ENCODE data around the gene ARFGEF2. TPM values are rescaled to one million over a fixed set of nuclear protein-coding genes. Genes with fewer than 3 reads are reported as not detected.

The ARFGEF2 gene
- total RNA-seq, 1 donor from 2014 or later: 23.8 TPM

GRCh38 chr20:48898896-48899530, 22.5 kb upstream of the ARFGEF2 start:
- no peak for DNase-seq (ENCODE audit: low spot score)

GRCh38 chr20:48899881-48900280, 21.6 kb upstream of the ARFGEF2 start:
- DNase-seq (ENCODE audit: low spot score): no peak

GRCh38 chr20:48901326-48901725, 20.2 kb upstream of the ARFGEF2 start:
- no peak for DNase-seq (ENCODE audit: low spot score)

GRCh38 chr20:48903705-48904104, 17.8 kb upstream of the ARFGEF2 start:
- DNase-seq (ENCODE audit: low spot score): no peak

DNA sequence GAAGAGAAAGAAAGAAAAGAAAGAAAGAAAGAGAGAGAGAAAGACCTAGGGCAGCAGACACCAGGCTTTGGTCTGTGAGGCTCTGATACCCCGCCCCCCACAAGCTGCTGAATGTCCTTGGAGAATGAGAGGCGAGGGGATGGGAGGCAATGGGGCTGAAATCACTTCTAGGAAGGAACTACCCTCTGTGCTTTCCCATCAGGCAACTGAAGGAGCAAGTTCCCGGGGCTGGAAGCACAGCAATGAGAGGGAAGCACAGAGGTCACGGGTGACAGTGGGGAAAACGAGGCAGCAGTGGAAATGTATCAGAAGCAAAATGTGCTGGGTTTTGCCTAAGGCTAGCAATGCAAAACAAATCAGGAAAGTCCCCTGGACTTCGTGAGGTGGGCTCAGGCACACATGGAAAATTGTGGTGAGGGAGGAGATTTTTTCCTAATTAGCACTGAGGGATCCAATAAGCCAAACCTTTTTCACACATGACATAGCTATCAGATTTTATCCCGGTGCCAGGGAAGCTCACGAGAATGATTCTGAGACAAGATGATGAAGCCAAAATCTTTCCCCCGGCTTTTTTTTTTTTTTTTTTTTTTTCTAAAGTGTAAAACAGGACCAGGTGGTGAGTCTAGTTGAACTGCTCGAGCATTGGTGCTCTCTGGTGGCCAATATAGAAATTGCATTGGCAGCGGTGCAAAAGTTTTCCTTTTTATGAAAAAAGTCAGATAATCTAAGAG, 16.8 kb upstream of the ARFGEF2 start:
- DNase-seq (ENCODE audit: low spot score): peak; percentile 66

- DNase-seq (ENCODE audit: low spot score): no peak
Observed at GRCh38 chr20:48905297-48905647, 16.2 kb upstream of the ARFGEF2 start.

DNA sequence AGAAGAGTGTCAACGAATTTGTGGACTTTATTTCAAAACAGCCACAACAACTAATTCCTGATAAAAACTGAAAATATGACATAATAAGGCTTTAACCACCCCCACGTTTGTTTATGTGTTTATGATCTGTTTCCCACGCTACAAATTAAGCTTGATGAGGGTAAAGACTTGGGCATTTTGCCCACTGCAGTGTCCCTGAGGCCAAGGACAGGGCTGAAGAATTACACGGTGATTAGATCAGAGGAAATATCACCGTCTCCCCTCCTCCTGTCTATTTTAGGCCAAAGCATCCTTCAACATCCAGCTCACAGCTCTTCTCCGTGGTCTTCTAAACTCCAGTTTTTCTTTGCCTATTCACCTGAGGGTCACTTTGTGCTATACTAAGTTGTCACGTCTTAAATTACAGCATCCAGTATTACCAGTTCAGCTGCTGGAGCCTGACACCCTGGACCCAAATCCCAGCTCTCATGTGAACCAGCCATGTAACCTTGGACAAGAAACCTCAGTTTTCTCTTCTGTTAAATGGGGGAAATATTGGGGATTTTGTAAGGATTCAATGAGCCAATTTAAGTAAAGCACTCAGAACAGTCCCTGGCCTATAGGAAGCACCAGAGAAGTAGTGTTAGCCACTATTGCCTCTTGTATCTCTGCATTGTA, 15.2 kb upstream of the ARFGEF2 start:
- DNase-seq (ENCODE audit: low spot score): no peak

GRCh38 chr20:48908656-48909319, 12.7 kb upstream of the ARFGEF2 start:
- DNase-seq (ENCODE audit: low spot score): no peak

GRCh38 chr20:48909910-48910309, 11.6 kb upstream of the ARFGEF2 start:
- no peak for DNase-seq (ENCODE audit: low spot score)

DNA sequence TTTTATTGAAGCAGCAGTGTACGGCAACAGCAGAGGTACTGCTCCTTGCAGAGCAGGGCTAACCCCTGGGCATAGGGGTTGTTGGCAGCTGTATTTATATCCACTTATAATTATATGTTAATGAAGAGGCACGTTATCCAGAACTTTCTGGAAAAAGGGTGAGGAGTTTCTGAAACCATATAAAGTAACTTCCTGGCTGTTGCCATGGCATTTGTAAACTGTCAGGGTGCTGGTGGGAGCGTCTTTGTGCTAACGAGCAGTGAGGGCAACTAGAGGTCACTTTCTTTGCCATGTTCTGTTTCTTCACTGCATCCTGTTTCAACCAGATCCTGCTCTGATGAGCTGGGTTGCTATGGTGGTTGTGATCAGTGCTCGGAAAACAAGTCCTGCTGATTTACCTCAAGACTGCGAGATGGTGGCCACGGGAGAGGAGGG, 11.1 kb upstream of the ARFGEF2 start:
- DNase-seq (ENCODE audit: low spot score): no peak

GRCh38 chr20:48912065-48912464, 9.4 kb upstream of the ARFGEF2 start:
- DNase-seq (ENCODE audit: low spot score): no peak

DNA sequence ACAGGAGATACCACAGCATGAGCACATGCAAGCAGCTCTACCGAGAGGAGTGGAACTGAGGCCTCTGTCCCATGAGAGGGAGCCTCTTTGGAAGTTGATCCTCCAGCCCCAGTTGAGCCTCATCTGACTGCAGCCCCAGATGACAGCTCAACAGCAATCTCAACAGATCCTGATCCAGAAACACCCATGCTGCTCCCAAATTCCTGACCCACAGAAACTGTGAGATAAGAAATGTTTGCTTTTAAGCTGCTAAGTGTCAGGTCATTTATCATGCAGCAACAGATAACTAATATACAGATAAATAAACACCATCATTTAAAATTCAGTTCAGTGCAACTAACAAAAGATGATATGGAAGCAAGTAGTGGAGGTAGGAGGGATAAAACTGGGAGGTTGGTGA, 4.8 kb upstream of the ARFGEF2 start:
- no peak for DNase-seq (ENCODE audit: low spot score)

GRCh38 chr20:48919336-48919881, 2.1 kb upstream of the ARFGEF2 start:
- no peak for DNase-seq (ENCODE audit: low spot score)

GRCh38 chr20:48919882-48920526, 1.5 kb upstream of the ARFGEF2 start:
- no peak for DNase-seq (ENCODE audit: low spot score)

DNA sequence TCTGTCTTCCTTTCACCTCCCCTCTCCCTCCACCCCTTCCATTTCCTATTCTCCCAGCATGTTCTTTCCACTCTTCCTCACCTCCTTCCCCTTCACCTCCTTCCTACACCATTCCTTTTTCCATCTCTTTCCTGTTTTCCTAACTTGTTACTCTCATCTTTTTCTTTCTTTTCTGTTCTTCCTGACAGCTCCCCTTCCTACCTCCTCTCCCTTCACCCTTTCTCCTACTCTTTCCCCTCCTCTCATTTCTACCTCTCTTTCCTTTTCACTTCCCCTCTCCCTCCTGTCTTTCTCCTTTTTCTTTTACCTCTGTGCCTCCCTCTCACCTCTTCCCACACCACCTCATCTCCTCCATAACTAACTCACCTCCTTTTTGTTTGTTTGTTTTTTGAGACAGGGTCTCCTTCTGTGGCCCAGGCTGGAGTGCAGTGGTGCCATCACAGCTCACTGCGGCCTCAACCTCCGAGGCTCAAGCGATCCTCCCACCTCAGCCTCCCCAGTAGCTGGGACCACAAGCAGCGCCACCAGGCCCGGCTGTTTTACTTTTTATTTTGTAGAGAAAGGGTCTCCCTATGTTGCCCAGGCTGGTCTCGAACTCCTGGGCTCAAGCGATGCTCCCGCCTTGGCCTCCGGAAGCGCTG, 864 bp upstream of the ARFGEF2 start:
- no peak for DNase-seq (ENCODE audit: low spot score)

DNA sequence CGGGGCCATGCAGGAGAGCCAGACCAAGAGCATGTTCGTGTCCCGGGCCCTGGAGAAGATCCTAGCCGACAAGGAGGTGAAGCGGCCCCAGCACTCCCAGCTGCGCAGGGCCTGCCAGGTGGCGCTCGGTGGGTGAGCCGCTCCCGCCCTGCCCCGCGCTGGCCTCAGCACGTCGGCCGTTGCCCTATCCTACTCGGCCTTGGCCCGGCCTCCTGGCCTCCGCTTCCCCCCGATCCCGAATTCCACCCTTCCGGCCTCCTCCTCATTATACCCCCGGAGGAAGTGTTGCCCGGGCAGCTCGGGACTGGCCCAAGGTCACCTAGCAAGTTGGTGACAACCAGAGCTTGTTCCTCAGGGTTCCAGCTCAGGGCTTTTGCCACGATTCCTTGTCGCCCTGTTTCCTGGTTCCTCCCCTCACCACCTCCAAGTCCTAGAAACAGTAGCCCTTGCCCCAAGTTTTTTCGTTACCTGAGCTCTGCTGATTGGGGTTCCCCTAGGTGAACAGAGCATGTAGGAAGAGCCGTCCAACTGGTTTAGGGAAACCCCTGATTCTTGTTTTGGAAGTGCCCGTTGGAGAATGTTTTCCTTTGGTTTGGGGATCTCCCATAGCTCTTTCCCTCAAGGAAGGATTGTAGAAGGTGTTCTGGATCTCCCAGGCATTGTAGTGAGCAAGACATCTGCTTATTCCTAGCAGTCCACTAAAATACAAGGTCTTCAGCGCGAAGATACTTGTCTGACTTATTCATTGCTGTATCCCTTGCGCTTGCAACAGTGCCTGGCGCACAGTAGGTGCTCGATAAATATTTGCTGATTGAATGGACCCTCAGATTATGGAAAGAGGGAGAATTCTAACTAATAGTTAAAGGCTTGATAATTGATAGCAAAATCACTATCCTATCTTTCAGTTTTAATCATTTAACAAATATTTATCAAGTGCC, 641 bp downstream of the ARFGEF2 start:
- DNase-seq (ENCODE audit: low spot score): no peak

DNA sequence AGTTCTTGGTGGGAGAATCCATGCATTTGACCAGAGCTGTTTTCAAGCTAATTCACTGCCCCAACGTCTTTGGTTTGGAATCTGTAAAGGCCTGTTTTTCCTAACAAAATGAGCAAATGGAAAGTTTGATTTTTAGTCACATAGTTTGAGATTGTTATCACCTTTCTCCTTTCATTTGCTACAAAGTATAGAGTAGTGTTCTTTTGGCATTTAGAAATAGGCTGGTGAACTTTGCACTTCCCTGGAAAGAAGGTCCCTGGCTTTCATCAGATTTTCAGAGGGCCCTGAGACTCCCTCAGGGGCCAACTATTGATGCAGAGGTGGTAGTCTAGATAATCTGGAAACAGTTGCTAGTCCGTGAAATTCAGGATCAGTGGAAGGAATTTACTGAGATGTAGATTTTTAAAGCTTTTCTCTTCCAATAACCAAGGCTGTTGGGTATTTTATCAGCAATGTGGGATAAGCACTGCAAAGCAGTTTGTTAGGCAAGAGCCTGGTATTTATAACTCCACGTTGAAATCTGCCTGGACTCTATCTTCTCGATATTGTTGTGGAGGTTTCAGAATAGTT, 1.7 kb downstream of the ARFGEF2 start:
- DNase-seq (ENCODE audit: low spot score): peak; percentile 45

GRCh38 chr20:48924756-48925109, 3.2 kb downstream of the ARFGEF2 start:
- DNase-seq (ENCODE audit: low spot score): no peak

GRCh38 chr20:48926267-48926666, 4.8 kb downstream of the ARFGEF2 start:
- no peak for DNase-seq (ENCODE audit: low spot score)

GRCh38 chr20:48926821-48927220, 5.3 kb downstream of the ARFGEF2 start:
- no peak for DNase-seq (ENCODE audit: low spot score)
